GM12874 (cell line): ENCODE results near the gene C17orf58.

Experiments
- CTCF ChIP-seq: IDR thresholded peaks from 2 replicates; pipeline ENCODE4 v1.5.1; 2011; ENCODE audit warnings: low read depth, mild to moderate bottlenecking, control low read depth, low read length, moderate library complexity; ENCODE audit not compliant: insufficient read depth

The C17orf58 gene

GRCh38 chr17:67950945-67951344 is 45.3 kb downstream of the C17orf58 start:
- no peak for TF ChIP-seq CTCF

DNA sequence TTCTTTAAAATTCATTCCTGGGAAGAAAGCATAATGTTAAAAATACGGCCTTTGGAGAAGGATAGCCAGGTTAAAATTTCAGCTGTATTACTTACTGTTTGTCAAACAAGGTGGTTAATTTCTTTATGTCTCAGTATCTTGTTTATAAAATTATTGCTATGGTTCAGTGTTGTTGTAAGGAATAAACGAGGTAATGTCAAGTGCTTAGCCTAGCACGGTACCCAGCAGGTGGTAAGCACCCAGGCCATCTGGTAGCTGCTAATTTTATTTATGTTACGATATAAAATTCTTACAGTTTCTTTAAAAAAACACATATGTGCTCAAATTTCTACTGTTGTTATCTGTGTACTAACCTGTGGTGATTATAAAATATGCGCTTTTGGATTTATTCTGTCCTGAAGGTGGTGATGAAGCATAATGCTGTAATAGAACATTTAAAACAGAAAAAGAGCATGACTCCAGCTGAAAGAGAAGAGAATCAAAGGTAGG is 48.9 kb downstream of the C17orf58 start:
- TF ChIP-seq CTCF: no peak

DNA sequence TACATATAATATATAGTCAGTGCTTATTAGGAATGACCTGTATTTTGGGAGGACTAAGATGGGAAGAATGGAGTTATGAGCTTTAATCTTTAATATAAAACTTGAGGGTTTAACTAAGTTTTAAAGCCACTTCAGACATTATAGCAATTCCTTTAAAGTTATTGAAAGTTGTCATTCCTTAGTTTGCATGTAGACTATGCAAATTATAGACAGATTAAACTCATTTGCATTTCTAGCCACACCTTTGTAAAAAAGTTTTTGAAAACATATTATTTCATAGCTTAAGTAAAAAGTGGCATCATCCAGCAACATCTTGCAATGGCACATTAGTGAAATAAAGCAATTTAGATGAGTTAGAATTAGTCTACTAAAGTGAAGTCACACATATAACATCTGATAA is 49.8 kb downstream of the C17orf58 start:
- TF ChIP-seq CTCF: no peak

DNA sequence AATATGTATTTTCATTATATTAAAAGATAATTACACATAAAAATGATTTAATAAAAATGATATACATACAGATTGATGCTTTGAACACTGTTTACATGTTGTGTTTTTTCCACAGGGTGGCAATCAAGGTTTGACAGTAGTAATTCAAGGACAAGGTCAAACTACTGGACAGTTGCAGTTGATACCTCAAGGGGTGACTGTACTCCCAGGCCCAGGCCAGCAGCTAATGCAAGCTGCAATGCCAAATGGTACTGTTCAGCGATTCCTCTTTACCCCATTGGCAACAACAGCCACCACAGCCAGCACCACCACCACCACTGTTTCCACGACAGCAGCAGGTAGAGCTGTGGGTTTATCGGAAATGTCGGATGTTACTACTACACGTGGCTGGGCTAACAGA is 52.2 kb downstream of the C17orf58 start:
- TF ChIP-seq CTCF: no peak

- peak; percentile 14; the same call in 1 of the 2 replicates for TF ChIP-seq CTCF
Observed at GRCh38 chr17:67942810-67943209, 53.5 kb downstream of the C17orf58 start.
